Measurements from ENCODE around the gene C1orf105.

C1orf105 gene

GRCh38 chr1:172460887-172461315 is 40.4 kb downstream of the C1orf105 start:
- DNase-seq: no peak

- DNase-seq: no peak
Measured at GRCh38 chr1:172465617-172466016, 45.1 kb downstream of the C1orf105 start.

- no peak for DNase-seq
Measured at GRCh38 chr1:172466795-172467407, 46.4 kb downstream of the C1orf105 start.

GRCh38 chr1:172467446-172467845 is 47.0 kb downstream of the C1orf105 start:
- DNase-seq: no peak

- no peak for DNase-seq
Measured at GRCh38 chr1:172468296-172468695, 47.8 kb downstream of the C1orf105 start.

- no peak for DNase-seq
Measured at GRCh38 chr1:172469717-172470116, 49.2 kb downstream of the C1orf105 start.

- no peak for DNase-seq
Measured at GRCh38 chr1:172470149-172470548, 49.7 kb downstream of the C1orf105 start.

- no peak for DNase-seq
Measured at GRCh38 chr1:172471666-172472065, 51.2 kb downstream of the C1orf105 start.

- DNase-seq: no peak
Measured at GRCh38 chr1:172472495-172472894, 52.0 kb downstream of the C1orf105 start.

GRCh38 chr1:172473302-172473701 is 52.8 kb downstream of the C1orf105 start:
- DNase-seq: no peak

GRCh38 chr1:172473842-172474241 is 53.4 kb downstream of the C1orf105 start:
- no peak for DNase-seq

GRCh38 chr1:172476218-172476811 is 55.8 kb downstream of the C1orf105 start:
- no peak for DNase-seq

GRCh38 chr1:172477216-172477615 is 56.7 kb downstream of the C1orf105 start:
- no peak for DNase-seq

- DNase-seq: no peak
Measured at GRCh38 chr1:172477741-172478140, 57.3 kb downstream of the C1orf105 start.

GRCh38 chr1:172478485-172478884 is 58.0 kb downstream of the C1orf105 start:
- no peak for DNase-seq

GRCh38 chr1:172480431-172480830 is 59.9 kb downstream of the C1orf105 start:
- no peak for DNase-seq

GRCh38 chr1:172482044-172482443 is 61.6 kb downstream of the C1orf105 start:
- no peak for DNase-seq

- no peak for DNase-seq
Measured at GRCh38 chr1:172483448-172483847, 63.0 kb downstream of the C1orf105 start.

- DNase-seq: no peak
Measured at GRCh38 chr1:172484252-172484651, 63.8 kb downstream of the C1orf105 start.

GRCh38 chr1:172485626-172486025 is 65.1 kb downstream of the C1orf105 start:
- DNase-seq: no peak

- no peak for DNase-seq
Measured at GRCh38 chr1:172486805-172487454, 66.4 kb downstream of the C1orf105 start.

GRCh38 chr1:172487550-172487949 is 67.1 kb downstream of the C1orf105 start:
- no peak for DNase-seq

GRCh38 chr1:172488393-172488792 is 67.9 kb downstream of the C1orf105 start:
- DNase-seq: no peak

GRCh38 chr1:172489847-172490246 is 69.4 kb downstream of the C1orf105 start:
- DNase-seq: no peak

Measured in amniotic stem cell (primary cell).